ENCODE measurements around the gene ZYX. TPM values are rescaled to one million over a fixed set of nuclear protein-coding genes. Genes with fewer than 3 reads are reported as not detected.

The ZYX gene
- total and polyA plus RNA-seq, 9 of the 15 experiments (the other 6 are each of a cell fraction or from before 2014, with no cell fraction given) = 1.8 to 130 (median 15.7) TPM

GRCh38 chr7:143369678-143370651 lies 11.2 kb upstream of the ZYX start (continued):
- TF ChIP-seq, protein P1, sequence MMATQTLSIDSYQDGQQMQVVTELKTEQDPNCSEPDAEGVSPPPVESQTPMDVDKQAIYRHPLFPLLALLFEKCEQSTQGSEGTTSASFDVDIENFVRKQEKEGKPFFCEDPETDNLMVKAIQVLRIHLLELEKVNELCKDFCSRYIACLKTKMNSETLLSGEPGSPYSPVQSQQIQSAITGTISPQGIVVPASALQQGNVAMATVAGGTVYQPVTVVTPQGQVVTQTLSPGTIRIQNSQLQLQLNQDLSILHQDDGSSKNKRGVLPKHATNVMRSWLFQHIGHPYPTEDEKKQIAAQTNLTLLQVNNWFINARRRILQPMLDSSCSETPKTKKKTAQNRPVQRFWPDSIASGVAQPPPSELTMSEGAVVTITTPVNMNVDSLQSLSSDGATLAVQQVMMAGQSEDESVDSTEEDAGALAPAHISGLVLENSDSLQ (IDR thresholded peaks at IDR 0.05) = no peak
- TF ChIP-seq L3MBTL2 (IDR thresholded peaks at IDR 0.05) = peak; percentile 82
- no peak for TF ChIP-seq NCOR1 (IDR thresholded peaks at IDR 0.05)
- peak; percentile 70 for TF ChIP-seq HINFP (tag; conservative IDR thresholded peaks at IDR 0.05; ENCODE audit: low read depth)
- no peak for TF ChIP-seq ARID3A (IDR thresholded peaks at IDR 0.05; ENCODE audit: borderline replicate concordance, low read depth, low read length)
- no peak for TF ChIP-seq PBX2 (CRISPR knock-in tag; IDR thresholded peaks at IDR 0.05; ENCODE audit: low read depth)
- peak; percentile 65 for TF ChIP-seq PBX2 (tag; conservative IDR thresholded peaks at IDR 0.05; ENCODE audit: low read depth)
- TF ChIP-seq SAP30 (IDR thresholded peaks at IDR 0.05; ENCODE audit: borderline replicate concordance, insufficient read depth, low read depth, low read length, poor library complexity, severe bottlenecking) = no peak
- TF ChIP-seq ZNF408 (CRISPR knock-in tag; IDR thresholded peaks at IDR 0.05; ENCODE audit: low read depth) = 0 out of 2 replicates have a peak, but pooled peaks have one; percentile 58
- TF ChIP-seq ZNF165 (CRISPR knock-in tag; IDR thresholded peaks at IDR 0.05; ENCODE audit: borderline replicate concordance) = peak; percentile 99
- TF ChIP-seq ZNF830 (CRISPR knock-in tag; IDR thresholded peaks at IDR 0.05) = peak; percentile 99

Measured in K562 (cell line).